RWPE1 (cell line): ENCODE data around the gene CALN1.

Experiments used
- CTCF ChIA-PET: fragments of 350-600 bp; sonication (Branson Sonifier 250); formaldehyde crosslinking; extraction: SDS; loops from one replicate; lab custom pipeline; 2021; lab: Yijun Ruan, JAX
- POLR2A ChIA-PET: fragments of 400-600 bp; formaldehyde crosslinking; extraction: SDS; loops from one replicate; lab custom pipeline; 2020; ENCODE audit warnings: antibody characterized with exemption; ENCODE audit not compliant: low non-redundant PET; lab: Yijun Ruan, JAX
- DNase-seq: peaks from one replicate; pipeline ENCODE4 v3.0.0; 2012; ENCODE audit warnings: low spot score
- H3K27ac ChIP-seq: fragments of 450-650 bp; 2 replicates; pipeline ENCODE4 v1.5.1; 2017
- TF ChIP-seq, protein P1 (sequence below): fragments of 450-650 bp; conservative IDR thresholded peaks from 2 replicates; pipeline ENCODE4 v1.5.1; 2017; ENCODE audit warnings: low read depth, mild to moderate bottlenecking

CALN1 gene

DNA sequence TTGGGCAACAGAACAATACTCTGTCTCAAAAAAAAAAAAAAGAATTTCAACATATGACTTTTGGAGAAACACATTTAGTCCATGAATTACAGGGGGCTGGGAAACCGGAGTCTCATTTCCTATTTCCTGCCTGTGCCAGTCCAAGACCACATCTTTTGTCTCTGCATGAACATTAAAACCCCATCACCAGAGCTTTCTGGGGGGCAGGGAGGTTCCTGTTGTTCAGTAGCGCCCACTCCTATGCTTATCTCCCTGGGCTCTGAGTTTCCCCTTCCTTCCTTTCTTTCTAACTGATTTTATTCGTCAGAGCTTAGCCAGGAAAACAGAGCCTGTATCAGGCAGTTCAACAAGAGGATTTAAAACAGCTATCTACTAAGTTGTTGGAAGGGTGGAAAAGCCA lies 119.3 kb downstream of the CALN1 start:
- no peak for DNase-seq
- ChIA-PET CTCF (no interaction called here), POLR2A (no interaction called here)
- no peak overlapping the region for H3K27ac ChIP-seq
- TF ChIP-seq, protein P1, sequence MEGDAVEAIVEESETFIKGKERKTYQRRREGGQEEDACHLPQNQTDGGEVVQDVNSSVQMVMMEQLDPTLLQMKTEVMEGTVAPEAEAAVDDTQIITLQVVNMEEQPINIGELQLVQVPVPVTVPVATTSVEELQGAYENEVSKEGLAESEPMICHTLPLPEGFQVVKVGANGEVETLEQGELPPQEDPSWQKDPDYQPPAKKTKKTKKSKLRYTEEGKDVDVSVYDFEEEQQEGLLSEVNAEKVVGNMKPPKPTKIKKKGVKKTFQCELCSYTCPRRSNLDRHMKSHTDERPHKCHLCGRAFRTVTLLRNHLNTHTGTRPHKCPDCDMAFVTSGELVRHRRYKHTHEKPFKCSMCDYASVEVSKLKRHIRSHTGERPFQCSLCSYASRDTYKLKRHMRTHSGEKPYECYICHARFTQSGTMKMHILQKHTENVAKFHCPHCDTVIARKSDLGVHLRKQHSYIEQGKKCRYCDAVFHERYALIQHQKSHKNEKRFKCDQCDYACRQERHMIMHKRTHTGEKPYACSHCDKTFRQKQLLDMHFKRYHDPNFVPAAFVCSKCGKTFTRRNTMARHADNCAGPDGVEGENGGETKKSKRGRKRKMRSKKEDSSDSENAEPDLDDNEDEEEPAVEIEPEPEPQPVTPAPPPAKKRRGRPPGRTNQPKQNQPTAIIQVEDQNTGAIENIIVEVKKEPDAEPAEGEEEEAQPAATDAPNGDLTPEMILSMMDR, result no peak

GRCh38 chr7:72292118-72292517 lies 120.0 kb downstream of the CALN1 start:
- no peak for DNase-seq
- ChIA-PET POLR2A (no interaction called here), CTCF (no interaction called here)
- H3K27ac ChIP-seq, result no peak overlapping the region
- TF ChIP-seq, protein P1, result no peak

- ChIA-PET POLR2A (no interaction called here), CTCF (interaction anchor here (0.6 kb wide), 1 partner anchor 35 kb away, joined by 3 read pairs; no protein-coding TSS in a partner anchor)
- DNase-seq, result no peak
- TF ChIP-seq, protein P1, result no peak
- no peak overlapping the region for H3K27ac ChIP-seq
Observed at GRCh38 chr7:72286519-72286918, 125.6 kb downstream of the CALN1 start.

DNA sequence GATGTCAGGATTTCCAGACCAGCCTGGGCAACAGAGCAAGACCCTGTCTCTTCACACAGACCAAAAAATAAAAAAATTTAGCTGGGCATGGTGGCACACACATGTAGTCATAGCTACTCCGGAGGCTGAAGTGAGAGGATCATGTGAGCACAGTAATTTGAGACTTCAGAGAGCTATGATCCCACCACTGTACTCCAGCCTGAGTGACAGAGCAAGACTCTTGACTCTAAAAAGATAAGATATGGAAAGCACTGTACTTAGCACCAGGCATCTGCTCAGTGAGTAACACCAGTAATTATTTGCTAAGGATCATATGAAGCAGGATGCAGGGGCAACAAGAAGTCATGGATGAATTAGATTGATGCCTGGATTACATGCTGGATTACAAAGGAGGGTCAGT lies 128.8 kb downstream of the CALN1 start:
- ChIA-PET POLR2A (no interaction called here), CTCF (no interaction called here)
- no peak for DNase-seq
- no peak overlapping the region for H3K27ac ChIP-seq
- TF ChIP-seq, protein P1, result no peak

- TF ChIP-seq, protein P1, result no peak
- no peak overlapping the region for H3K27ac ChIP-seq
- no peak for DNase-seq
- ChIA-PET POLR2A (no interaction called here), CTCF (no interaction called here)
Observed at GRCh38 chr7:72281308-72281707, 130.8 kb downstream of the CALN1 start.

- ChIA-PET POLR2A (no interaction called here), CTCF (no interaction called here)
- no peak for DNase-seq
- TF ChIP-seq, protein P1, result no peak
- no peak overlapping the region for H3K27ac ChIP-seq
Observed at GRCh38 chr7:72279203-72279602, 132.9 kb downstream of the CALN1 start.

- TF ChIP-seq, protein P1, result no peak
- ChIA-PET POLR2A (no interaction called here), CTCF (no interaction called here)
- no peak for DNase-seq
- H3K27ac ChIP-seq, result no peak overlapping the region
Observed at GRCh38 chr7:72278550-72278949, 133.6 kb downstream of the CALN1 start.
